ENCODE measurements around the gene IL17RA.

IL17RA gene

DNA sequence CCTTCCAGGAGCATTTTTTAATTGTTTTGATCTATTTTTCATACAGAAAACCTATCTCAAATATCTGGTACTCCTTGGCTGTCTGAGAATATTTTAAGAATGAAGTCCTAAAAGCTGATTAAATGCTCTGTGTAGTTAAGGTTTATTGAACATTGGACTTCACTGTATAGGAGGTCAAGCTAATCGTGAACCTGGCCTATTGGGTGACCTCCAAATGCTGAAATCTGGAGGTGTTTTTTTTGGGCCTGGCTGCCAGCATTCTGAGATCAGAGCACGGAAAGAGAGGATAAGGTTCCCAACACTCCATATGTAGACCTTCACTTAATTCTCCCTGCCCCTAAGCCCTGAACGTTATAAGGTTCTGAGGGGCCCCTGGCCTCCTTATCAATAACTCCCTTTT lies 8.3 kb downstream of the IL17RA start:
- H3K27me3 ChIP-seq (ENCODE audit: low read length) = no peaks in the 10 kb centered on the region
- no peaks in the 10 kb centered on the region for H3K79me2 ChIP-seq (ENCODE audit: insufficient read depth, low read length)
- no peak overlapping the region for H3K27ac ChIP-seq (ENCODE audit: low read depth, low read length)
- H3K36me3 ChIP-seq (ENCODE audit: low read length) = no peaks in the 10 kb centered on the region
- H3K9ac ChIP-seq (ENCODE audit: low read length) = no peak overlapping the region
- TF ChIP-seq, protein P1, sequence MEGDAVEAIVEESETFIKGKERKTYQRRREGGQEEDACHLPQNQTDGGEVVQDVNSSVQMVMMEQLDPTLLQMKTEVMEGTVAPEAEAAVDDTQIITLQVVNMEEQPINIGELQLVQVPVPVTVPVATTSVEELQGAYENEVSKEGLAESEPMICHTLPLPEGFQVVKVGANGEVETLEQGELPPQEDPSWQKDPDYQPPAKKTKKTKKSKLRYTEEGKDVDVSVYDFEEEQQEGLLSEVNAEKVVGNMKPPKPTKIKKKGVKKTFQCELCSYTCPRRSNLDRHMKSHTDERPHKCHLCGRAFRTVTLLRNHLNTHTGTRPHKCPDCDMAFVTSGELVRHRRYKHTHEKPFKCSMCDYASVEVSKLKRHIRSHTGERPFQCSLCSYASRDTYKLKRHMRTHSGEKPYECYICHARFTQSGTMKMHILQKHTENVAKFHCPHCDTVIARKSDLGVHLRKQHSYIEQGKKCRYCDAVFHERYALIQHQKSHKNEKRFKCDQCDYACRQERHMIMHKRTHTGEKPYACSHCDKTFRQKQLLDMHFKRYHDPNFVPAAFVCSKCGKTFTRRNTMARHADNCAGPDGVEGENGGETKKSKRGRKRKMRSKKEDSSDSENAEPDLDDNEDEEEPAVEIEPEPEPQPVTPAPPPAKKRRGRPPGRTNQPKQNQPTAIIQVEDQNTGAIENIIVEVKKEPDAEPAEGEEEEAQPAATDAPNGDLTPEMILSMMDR (IDR thresholded peaks at IDR 0.05; ENCODE audit: insufficient read depth, low read length, poor library complexity, severe bottlenecking) = no peak
- TF ChIP-seq EZH2phosphoT487 (conservative IDR thresholded peaks at IDR 0.05; ENCODE audit: low read length) = no peak
- H4K20me1 ChIP-seq (ENCODE audit: low read depth, low read length) = no peaks in the 10 kb centered on the region
- H3F3A ChIP-seq (ENCODE audit: insufficient read depth) = no peaks in the 10 kb centered on the region
- no peak overlapping the region for H3K4me3 ChIP-seq (ENCODE audit: insufficient read depth, low read length, poor library complexity, severe bottlenecking)
- no peaks in the 10 kb centered on the region for H3K9me2 ChIP-seq (replicated peaks; ENCODE audit: insufficient read depth, low read length)
- no peak overlapping the region for H2AFZ ChIP-seq (ENCODE audit: low read depth, low read length, severe bottlenecking)
- H3K4me2 ChIP-seq (ENCODE audit: low read depth, low read length, poor library complexity, severe bottlenecking) = no peak overlapping the region
- H3K9me3 ChIP-seq (ENCODE audit: insufficient read depth, low read length) = no peaks in the 10 kb centered on the region

DNA sequence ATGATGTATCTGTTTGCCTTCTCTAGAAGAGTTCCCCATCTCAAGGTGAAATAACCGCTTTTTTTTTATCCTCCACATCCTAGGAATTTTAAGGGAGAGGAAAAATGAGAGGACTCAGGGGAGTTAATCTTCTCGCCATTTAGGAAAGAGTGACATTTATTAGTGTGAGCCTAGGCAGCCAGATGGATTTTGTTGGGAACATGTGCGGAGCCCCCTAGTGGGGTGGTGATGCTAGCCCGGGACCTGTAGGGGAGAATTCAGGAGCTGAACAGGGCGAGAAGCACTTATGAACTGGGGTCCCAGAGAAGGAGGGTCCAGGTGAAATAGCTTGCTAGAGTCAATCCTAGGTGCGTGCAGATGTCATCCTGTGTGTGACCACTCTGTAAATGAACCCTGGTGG lies 10.7 kb downstream of the IL17RA start:
- no peak overlapping the region for H3K4me2 ChIP-seq (ENCODE audit: low read depth, low read length, poor library complexity, severe bottlenecking)
- H3K27ac ChIP-seq (ENCODE audit: low read depth, low read length) = no peak overlapping the region
- H3K79me2 ChIP-seq (ENCODE audit: insufficient read depth, low read length) = no peaks in the 10 kb centered on the region
- no peaks in the 10 kb centered on the region for H3F3A ChIP-seq (ENCODE audit: insufficient read depth)
- H4K20me1 ChIP-seq (ENCODE audit: low read depth, low read length) = no peaks in the 10 kb centered on the region
- H3K36me3 ChIP-seq (ENCODE audit: low read length) = no peaks in the 10 kb centered on the region
- no peak overlapping the region for H3K4me3 ChIP-seq (ENCODE audit: insufficient read depth, low read length, poor library complexity, severe bottlenecking)
- H3K9me3 ChIP-seq (ENCODE audit: insufficient read depth, low read length) = no peaks in the 10 kb centered on the region
- H2AFZ ChIP-seq (ENCODE audit: low read depth, low read length, severe bottlenecking) = no peak overlapping the region
- no peak for TF ChIP-seq EZH2phosphoT487 (conservative IDR thresholded peaks at IDR 0.05; ENCODE audit: low read length)
- TF ChIP-seq, protein P1 (IDR thresholded peaks at IDR 0.05; ENCODE audit: insufficient read depth, low read length, poor library complexity, severe bottlenecking) = no peak
- no peak overlapping the region for H3K9ac ChIP-seq (ENCODE audit: low read length)
- H3K27me3 ChIP-seq (ENCODE audit: low read length) = no peaks in the 10 kb centered on the region
- H3K9me2 ChIP-seq (replicated peaks; ENCODE audit: insufficient read depth, low read length) = no peaks in the 10 kb centered on the region

DNA sequence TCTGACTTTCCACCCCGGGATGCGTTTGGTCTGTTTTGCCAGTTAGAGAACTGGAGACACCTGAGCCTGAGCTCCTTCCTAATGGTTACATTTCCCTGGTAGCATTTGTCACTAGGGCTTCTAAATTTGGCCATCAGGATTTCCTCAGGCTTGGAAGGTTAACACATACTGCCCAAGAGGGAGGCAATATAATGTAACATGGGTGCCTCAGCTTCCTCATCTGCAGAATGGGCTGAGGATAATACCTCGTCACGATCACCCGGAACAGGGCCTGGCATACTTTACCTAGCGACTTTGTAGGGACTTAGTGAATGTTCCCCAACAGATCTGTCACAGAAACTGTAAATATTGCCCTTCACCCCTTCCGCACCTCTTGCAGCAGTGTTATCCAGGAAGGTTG lies 11.3 kb downstream of the IL17RA start:
- H3K27me3 ChIP-seq (ENCODE audit: low read length) = no peaks in the 10 kb centered on the region
- no peaks in the 10 kb centered on the region for H3K79me2 ChIP-seq (ENCODE audit: insufficient read depth, low read length)
- H3K9me3 ChIP-seq (ENCODE audit: insufficient read depth, low read length) = no peaks in the 10 kb centered on the region
- no peak overlapping the region for H3K27ac ChIP-seq (ENCODE audit: low read depth, low read length)
- no peak overlapping the region for H3K9ac ChIP-seq (ENCODE audit: low read length)
- no peaks in the 10 kb centered on the region for H4K20me1 ChIP-seq (ENCODE audit: low read depth, low read length)
- no peak overlapping the region for H3K4me2 ChIP-seq (ENCODE audit: low read depth, low read length, poor library complexity, severe bottlenecking)
- no peaks in the 10 kb centered on the region for H3K9me2 ChIP-seq (replicated peaks; ENCODE audit: insufficient read depth, low read length)
- H3K4me3 ChIP-seq (ENCODE audit: insufficient read depth, low read length, poor library complexity, severe bottlenecking) = no peak overlapping the region
- no peak overlapping the region for H2AFZ ChIP-seq (ENCODE audit: low read depth, low read length, severe bottlenecking)
- H3F3A ChIP-seq (ENCODE audit: insufficient read depth) = no peaks in the 10 kb centered on the region
- TF ChIP-seq, protein P1 (IDR thresholded peaks at IDR 0.05; ENCODE audit: insufficient read depth, low read length, poor library complexity, severe bottlenecking) = no peak
- no peak for TF ChIP-seq EZH2phosphoT487 (conservative IDR thresholded peaks at IDR 0.05; ENCODE audit: low read length)
- H3K36me3 ChIP-seq (ENCODE audit: low read length) = no peaks in the 10 kb centered on the region
